Gastroesophageal sphincter (tissue), 4 donors: ENCODE results near the gene RPTOR. TPM values are rescaled to one million over a fixed set of nuclear protein-coding genes. Genes with fewer than 3 reads are reported as not detected.

Experiments
- ATAC-seq: fragments of 150-250 bp; one replicate; pipeline ENCODE4 v1.9.1; 2016; ENCODE audit warnings: mild to moderate bottlenecking, moderate library complexity
- H3K27ac ChIP-seq, 4 donors: fragments of 200-600 bp; sonication (generic) in 3 of 4; 1 replicate in 3 of 4; 2 replicates in 1 of 4; pipeline ENCODE4 v1.5.1; 2016 to 2019
- H3K27me3 ChIP-seq: fragments of 200-600 bp; sonication (generic); one replicate; pipeline ENCODE4 v1.5.1; 2019
- H3K36me3 ChIP-seq, 2 donors: fragments of 200-600 bp; sonication (generic); one replicate each; pipeline ENCODE4 v1.5.1; 2019; ENCODE audit warnings: control low read depth in 1 of 2
- H3K4me1 ChIP-seq, 3 donors: fragments of 200-600 bp; sonication (generic); 1 replicate in 2 of 3; 2 replicates in 1 of 3; pipeline ENCODE4 v1.5.1; 2016 to 2019; ENCODE audit warnings: control low read depth in 2 of 3
- H3K4me3 ChIP-seq, 2 donors: fragments of 200-600 bp; sonication (generic); one replicate each; pipeline ENCODE4 v1.5.1; 2019; ENCODE audit warnings: mild to moderate bottlenecking in 1 of 2, moderate library complexity in 1 of 2
- H3K9me3 ChIP-seq, 3 donors: fragments of 200-600 bp; sonication (generic); one replicate each; pipeline ENCODE4 v1.5.1; 2017 to 2019; ENCODE audit warnings: control low read depth in 2 of 3
- CTCF ChIP-seq, 4 experiments: fragments of 200-600 bp in 2 of 4; fragments of 450-650 bp in 2 of 4; sonication (generic) in 1 of 4; IDR thresholded peaks; one replicate each; pipeline ENCODE4 v1.5.1; 2017 to 2019; ENCODE audit warnings: antibody characterized with exemption in 4 of 4, mild to moderate bottlenecking in 2 of 4, moderate library complexity in 2 of 4
- EP300 ChIP-seq: sonication (generic); formaldehyde crosslinking; IDR thresholded peaks from one replicate; pipeline ENCODE4 v1.6.1; 2017; ENCODE audit warnings: antibody characterized with exemption, mild to moderate bottlenecking
- POLR2A ChIP-seq, 2 donors: fragments of 450-650 bp; IDR thresholded peaks; one replicate each; pipeline ENCODE4 v1.6.1; 2017; ENCODE audit warnings: antibody characterized with exemption in 2 of 2, mild to moderate bottlenecking in 2 of 2, moderate library complexity in 1 of 2
- POLR2AphosphoS5 ChIP-seq: sonication (generic); formaldehyde crosslinking; IDR thresholded peaks from one replicate; pipeline ENCODE4 v1.6.1; 2017; ENCODE audit warnings: antibody characterized with exemption
- WGBS, 2 donors: methylation state at CpG; one replicate each; pipeline ENCODE4 v1.1.5; 2018; ENCODE audit warnings: low coverage in 1 of 2; 5-methylcytosine and 5-hydroxymethylcytosine counted together
- total RNA-seq, 4 donors: library from RNA; depleted of rRNA; stranded (reverse); fragments of >200 nt; gene quantifications; one replicate each; pipeline ENCODE4 v1.1.0, GENCODE V29; 2016

Gene RPTOR
- total RNA-seq, 4 donors from 2014 or later = 25.7 to 56.8 (median 39.7) TPM

- 38 to 60% methylated on average over 1 to 10 of the region's 14 CpGs for WGBS, 2 donors
- Histone ChIP-seq H3K27ac (peak overlapping the region in 2 of 4 donors; percentile 6 to 18), H3K4me3 (no peak overlapping the region)
Measured at GRCh38 chr17:80649672-80650330, 105.2 kb downstream of the RPTOR start.

GRCh38 chr17:80650331-80650672 is 105.7 kb downstream of the RPTOR start:
- H3K4me1 ChIP-seq = peaks cover 0 to 13% (median 12%) of the 10 kb centered on the region in 3 donors
- 85% methylated on average over 2 of the region's 8 CpGs; no CpG with 5 or more reads in 1 of the 2 donors for WGBS, 2 donors
- ATAC-seq = no peak
- H3K9me3 ChIP-seq = no peaks in the 10 kb centered on the region
- no peak overlapping the region for H3K4me3 ChIP-seq
- no peaks in the 10 kb centered on the region for H3K36me3 ChIP-seq
- no peaks in the 10 kb centered on the region for H3K27me3 ChIP-seq
- TF ChIP-seq POLR2AphosphoS5 = no peak
- no peak for TF ChIP-seq EP300
- no peak for TF ChIP-seq POLR2A (IDR thresholded peaks at IDR 0.05)
- TF ChIP-seq CTCF (IDR thresholded peaks at IDR 0.05) = no peak
- peak overlapping the region in 2 of 4 donors; percentile 6 to 18 for H3K27ac ChIP-seq

More at GRCh38 chr17:80649672-80650330, 105.2 kb downstream of the RPTOR start:
- peak; percentile 84 for ATAC-seq
- Histone ChIP-seq H3K27me3 (no peaks in the 10 kb centered on the region), H3K4me1 (peaks cover 0 to 13% (median 12%) of the 10 kb centered on the region in 3 donors), H3K9me3 (no peaks in the 10 kb centered on the region), H3K36me3 (no peaks in the 10 kb centered on the region)
- TF ChIP-seq POLR2A (IDR thresholded peaks at IDR 0.05) (no peak), CTCF (IDR thresholded peaks at IDR 0.05) (peak in 2 of 4 experiments; percentile 13 to 33), POLR2AphosphoS5 (peak; percentile 37)

- WGBS, 2 donors = 92 to 96% methylated on average over 14 to 15 of the region's 17 CpGs
- H3K27me3 ChIP-seq = no peaks in the 10 kb centered on the region
- no peak for ATAC-seq
- peaks cover 0 to 13% (median 12%) of the 10 kb centered on the region in 3 donors for H3K4me1 ChIP-seq
- no peaks in the 10 kb centered on the region for H3K36me3 ChIP-seq
- no peak for TF ChIP-seq POLR2AphosphoS5
- TF ChIP-seq CTCF (IDR thresholded peaks at IDR 0.05) = no peak
- TF ChIP-seq EP300 = no peak
- no peak for TF ChIP-seq POLR2A (IDR thresholded peaks at IDR 0.05)
- H3K27ac ChIP-seq = no peak overlapping the region
- H3K4me3 ChIP-seq = no peak overlapping the region
- H3K9me3 ChIP-seq = no peaks in the 10 kb centered on the region
Measured at GRCh38 chr17:80650751-80651518, 106.3 kb downstream of the RPTOR start.

GRCh38 chr17:80652756-80653330 is 108.2 kb downstream of the RPTOR start:
- WGBS, 2 donors = 69 to 73% methylated on average over 3 of the region's 3 CpGs
- no peak overlapping the region for H3K27ac ChIP-seq

More at GRCh38 chr17:80652756-80653330, 108.2 kb downstream of the RPTOR start:
- TF ChIP-seq CTCF (IDR thresholded peaks at IDR 0.05) (no peak), POLR2AphosphoS5 (no peak), POLR2A (IDR thresholded peaks at IDR 0.05) (no peak), EP300 (no peak)
- Histone ChIP-seq H3K4me3 (no peak overlapping the region), H3K27me3 (no peaks in the 10 kb centered on the region), H3K36me3 (no peaks in the 10 kb centered on the region), H3K4me1 (peaks cover 0 to 13% (median 12%) of the 10 kb centered on the region in 3 donors), H3K9me3 (peaks cover 0 to 10% (median 0%) of the 10 kb centered on the region in 3 donors)
- no peak for ATAC-seq
